GM12875 (cell line): ENCODE measurements around the gene SF3B1.
"Not testable (repeated sequence)": the region's sequence is repeated elsewhere in the genome, so short reads cannot be mapped to it uniquely, and the experiment has no call there.

Experiments used
- H3K4me3 ChIP-seq: one replicate; pipeline ENCODE4 v1.5.1; 2011; ENCODE audit warnings: low read depth, low read length, control low read depth
- TF ChIP-seq, protein P1 (sequence below): IDR thresholded peaks from 2 replicates; pipeline ENCODE4 v1.5.1; 2011; ENCODE audit warnings: low read depth, mild to moderate bottlenecking, control low read depth, inconsistent platforms, low read length, moderate library complexity, borderline replicate concordance; ENCODE audit not compliant: insufficient read depth

Gene SF3B1

GRCh38 chr2:197349699-197350098 is 85.1 kb downstream of the SF3B1 start:
- no peak overlapping the region for H3K4me3 ChIP-seq
- TF ChIP-seq, protein P1, sequence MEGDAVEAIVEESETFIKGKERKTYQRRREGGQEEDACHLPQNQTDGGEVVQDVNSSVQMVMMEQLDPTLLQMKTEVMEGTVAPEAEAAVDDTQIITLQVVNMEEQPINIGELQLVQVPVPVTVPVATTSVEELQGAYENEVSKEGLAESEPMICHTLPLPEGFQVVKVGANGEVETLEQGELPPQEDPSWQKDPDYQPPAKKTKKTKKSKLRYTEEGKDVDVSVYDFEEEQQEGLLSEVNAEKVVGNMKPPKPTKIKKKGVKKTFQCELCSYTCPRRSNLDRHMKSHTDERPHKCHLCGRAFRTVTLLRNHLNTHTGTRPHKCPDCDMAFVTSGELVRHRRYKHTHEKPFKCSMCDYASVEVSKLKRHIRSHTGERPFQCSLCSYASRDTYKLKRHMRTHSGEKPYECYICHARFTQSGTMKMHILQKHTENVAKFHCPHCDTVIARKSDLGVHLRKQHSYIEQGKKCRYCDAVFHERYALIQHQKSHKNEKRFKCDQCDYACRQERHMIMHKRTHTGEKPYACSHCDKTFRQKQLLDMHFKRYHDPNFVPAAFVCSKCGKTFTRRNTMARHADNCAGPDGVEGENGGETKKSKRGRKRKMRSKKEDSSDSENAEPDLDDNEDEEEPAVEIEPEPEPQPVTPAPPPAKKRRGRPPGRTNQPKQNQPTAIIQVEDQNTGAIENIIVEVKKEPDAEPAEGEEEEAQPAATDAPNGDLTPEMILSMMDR: no peak

DNA sequence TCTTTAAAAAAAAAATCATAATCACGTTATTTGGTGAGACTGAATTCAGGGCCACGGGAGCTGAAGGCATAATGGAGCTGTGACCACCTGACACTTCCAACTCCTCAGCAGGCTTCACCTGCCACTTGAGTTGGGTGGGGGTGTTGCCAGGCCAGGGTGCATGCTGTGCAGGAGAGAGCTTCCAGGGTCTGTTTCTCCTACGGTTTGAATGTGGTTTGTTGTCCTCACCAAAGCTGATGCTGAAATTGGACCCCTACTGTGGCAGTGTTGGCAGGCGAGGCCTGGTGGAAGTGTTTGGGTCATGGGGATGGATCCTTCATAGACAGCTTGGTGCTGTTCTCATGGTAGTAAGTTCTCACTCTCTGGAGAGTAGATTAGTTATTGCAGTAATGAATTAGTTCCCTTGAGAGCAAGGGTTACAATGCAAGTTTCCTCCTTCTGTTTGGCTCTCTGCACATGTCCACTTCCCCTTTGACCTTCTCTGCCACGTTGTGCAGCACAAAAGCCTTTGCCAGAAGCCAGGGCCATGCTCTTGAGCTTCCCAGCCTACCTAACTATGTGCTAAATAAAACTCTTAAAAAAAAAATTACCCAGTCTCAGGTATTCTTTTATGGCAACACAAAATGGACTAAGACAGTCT is 86.0 kb downstream of the SF3B1 start:
- TF ChIP-seq, protein P1: no peak
- no peak overlapping the region for H3K4me3 ChIP-seq

- TF ChIP-seq, protein P1: no peak
- no peak overlapping the region for H3K4me3 ChIP-seq
These were observed 88.9 kb downstream of the SF3B1 start for GRCh38 chr2:197345846-197346370.

GRCh38 chr2:197343968-197344367 is 90.9 kb downstream of the SF3B1 start:
- not testable (repeated sequence) for H3K4me3 ChIP-seq

- H3K4me3 ChIP-seq: no peak overlapping the region
- TF ChIP-seq, protein P1: no peak
These were observed 94.2 kb downstream of the SF3B1 start for GRCh38 chr2:197340591-197340990.
